ENCODE results near the gene HCN2.
"Not testable (repeated sequence)": the region's sequence is repeated elsewhere in the genome, so short reads cannot be mapped to it uniquely, and the experiment has no call there.

Gene HCN2

DNA sequence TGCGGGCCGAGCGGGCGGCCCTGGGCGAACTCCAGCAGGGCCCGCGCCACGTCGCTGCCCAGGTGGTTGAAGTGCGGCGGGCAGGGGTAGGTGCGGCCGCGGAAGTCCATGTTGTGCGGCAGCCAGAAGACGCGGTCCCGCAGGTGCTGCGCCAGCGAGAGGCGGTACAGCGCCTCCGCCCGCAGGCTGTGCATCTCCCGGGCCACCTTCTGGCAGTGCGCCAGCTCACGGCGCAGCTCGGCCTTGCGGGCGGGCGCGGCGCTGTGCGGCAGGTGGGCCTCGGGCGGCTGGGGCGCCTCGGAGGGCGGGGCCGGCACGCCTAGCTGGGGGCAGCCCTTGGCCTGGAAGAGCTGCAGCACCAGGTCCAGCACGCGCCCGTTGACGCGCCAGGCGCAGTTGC is 31.5 kb downstream of the HCN2 start:
- not testable (repeated sequence) for DNase-seq

GRCh38 chr19:621819-622218 is 32.1 kb downstream of the HCN2 start:
- DNase-seq, result no peak

- no peak for DNase-seq
Measured at GRCh38 chr19:622666-623065, 33.0 kb downstream of the HCN2 start.

DNA sequence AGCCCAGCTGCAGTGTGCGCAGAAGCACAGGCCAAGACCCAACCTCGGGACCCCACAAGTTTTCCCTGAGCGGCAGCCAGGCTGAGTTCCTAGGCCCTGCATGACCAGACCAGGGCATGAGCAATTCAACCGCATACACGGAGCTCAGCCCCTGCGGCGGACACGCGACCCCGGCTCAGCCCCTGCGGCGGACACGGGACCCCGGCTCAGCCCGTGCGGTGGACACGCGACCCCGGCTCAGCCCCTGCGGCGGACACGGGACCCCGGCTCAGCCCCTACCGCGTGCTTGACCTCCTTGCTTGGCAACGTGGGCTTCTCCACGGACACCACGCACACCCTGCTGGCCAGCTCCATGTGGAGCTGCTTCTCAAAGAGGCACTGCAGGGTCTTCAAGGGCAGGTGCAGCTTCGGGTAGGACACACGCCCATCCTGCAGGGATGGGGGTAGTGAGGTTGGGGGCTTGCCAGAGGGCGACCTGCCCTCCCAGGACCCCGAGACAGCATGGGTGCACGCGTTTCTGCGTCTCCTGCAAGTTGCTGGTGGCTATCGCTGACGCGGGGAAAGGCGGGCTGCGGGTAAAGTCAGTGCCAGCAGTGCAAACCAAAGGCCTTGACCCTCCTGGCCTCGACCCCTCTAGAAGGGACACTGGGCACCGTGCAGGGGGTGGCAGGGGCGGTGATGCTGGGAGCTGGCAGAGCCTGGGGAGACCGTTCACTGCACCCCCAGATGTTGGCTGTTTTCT is 33.7 kb downstream of the HCN2 start:
- DNase-seq, result no peak

DNA sequence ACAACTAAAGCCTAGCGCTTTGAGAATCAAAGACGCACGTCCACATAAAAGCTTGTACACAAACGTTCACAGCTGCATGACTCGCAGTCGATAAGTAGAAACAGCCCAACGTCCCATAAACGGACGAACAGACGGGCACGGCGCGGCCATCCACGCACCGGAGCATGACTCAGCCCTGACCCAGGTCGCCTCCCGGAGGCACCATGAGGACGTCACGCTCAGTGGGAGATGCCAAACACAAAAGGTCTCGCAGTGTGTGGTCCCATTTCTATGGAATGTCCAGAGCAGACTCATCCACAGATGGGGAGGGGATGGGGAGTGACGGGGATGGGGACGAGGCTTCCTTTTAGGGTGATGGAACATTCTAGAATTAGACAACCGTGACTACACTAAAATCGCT is 34.3 kb downstream of the HCN2 start:
- DNase-seq, result peak; percentile 93

GRCh38 chr19:624433-625109 is 34.9 kb downstream of the HCN2 start:
- no peak for DNase-seq

- no peak for DNase-seq
Measured at GRCh38 chr19:625257-625656, 35.6 kb downstream of the HCN2 start.

DNA sequence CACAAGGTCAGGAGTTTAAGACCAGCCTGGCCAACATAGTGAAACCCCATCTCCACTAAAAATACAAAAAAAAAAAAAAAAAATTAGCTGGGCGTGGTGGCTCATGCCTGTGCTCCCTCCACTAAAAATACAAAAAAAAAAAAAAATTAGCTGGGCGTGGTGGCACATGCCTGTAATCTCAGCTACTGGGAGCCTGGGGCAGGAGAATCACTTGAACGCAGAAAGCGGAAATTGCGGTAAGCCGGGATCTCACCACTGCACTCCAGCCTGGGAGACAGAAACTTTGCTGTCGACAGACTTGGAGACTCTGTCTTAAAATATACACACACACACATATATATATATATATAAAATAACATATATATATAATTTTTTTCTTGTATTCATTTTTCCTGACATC is 36.9 kb downstream of the HCN2 start:
- not testable (repeated sequence) for DNase-seq

DNA sequence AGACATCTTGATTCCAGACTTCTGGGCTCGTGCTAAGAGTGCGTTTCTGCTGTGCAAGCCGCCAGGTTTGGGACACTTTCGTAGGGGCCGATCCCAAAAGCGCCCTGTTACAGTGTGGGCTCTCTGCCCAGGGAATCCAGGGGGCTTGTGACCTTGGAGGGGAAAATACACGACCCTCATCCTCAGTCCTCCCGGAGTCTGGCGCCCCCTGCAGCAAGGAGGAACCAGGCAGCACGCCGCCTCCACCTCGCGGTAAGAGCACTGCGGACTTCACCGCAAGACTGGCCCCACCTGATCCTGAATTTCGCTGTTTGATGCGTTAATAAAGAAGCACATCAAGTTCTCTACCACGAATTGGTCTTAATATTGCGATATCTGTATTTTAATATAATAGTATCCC is 38.5 kb downstream of the HCN2 start:
- DNase-seq, result no peak

DNA sequence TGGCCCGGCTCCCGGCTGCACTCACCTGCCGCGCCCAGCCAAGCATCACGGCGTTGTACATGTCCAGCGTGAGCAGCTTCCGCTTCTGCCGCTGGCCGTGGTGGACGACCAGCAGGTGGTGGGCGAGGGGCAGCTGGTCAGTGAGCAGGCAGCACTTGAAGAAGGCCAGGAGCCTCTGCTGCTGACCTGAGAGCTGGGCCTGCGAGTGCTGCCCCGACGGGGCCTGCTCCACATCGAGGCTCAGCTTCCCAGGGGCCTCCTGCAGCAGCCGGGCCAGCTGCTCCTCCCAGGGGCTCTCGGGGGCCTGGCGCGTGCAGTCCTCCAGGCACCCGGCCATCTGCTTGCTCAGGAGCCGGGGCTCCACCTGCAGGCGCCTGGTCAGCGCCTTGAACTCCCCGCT is 39.8 kb downstream of the HCN2 start:
- DNase-seq, result not testable (repeated sequence)

- no peak for DNase-seq
Measured at GRCh38 chr19:629961-630714, 40.5 kb downstream of the HCN2 start.

GRCh38 chr19:632579-633067 is 42.9 kb downstream of the HCN2 start:
- peak; percentile 49 for DNase-seq

DNA sequence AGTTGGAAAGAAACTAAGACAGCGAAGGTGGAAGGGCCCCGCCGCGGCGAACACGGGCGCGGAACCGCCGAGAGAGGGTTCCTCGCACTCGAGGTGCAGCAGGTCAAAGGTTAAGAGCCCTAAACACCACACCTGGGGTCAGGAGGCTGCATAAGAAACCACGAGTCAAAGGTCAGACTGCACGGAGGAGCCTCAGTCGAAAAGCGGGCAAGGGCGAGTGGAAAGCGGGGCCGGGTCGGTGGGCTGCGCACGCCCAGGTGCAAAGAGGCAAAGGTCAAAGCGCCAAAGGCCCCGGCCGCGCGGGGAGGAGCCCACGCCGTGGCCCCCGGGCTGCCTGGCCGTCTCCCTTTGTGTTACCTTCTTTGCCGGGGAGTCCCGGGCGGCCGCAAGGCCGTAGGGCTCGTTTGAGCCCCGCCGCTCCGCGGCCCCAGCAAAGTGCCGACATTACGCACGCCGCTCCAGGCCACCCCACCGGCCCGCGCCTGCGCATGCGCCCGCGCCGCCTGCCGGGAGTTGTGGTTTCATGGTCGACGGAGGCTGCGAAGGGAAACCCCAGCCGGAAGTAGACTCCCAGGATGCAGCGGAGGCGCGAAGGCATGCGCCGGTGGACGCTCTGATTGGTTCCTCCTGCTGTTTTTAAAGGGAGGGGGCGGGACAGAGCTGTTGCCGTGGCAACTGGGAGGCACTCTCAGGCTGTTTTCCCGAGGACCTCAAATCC is 43.5 kb downstream of the HCN2 start, which contains the start of gene POLRMT:
Gene POLRMT, minus strand, starts transcription at position 470 of the 718 bp plus-strand sequence. Its CDS starts 25 bp downstream, at position 445.
- peak; percentile 99 for DNase-seq

DNA sequence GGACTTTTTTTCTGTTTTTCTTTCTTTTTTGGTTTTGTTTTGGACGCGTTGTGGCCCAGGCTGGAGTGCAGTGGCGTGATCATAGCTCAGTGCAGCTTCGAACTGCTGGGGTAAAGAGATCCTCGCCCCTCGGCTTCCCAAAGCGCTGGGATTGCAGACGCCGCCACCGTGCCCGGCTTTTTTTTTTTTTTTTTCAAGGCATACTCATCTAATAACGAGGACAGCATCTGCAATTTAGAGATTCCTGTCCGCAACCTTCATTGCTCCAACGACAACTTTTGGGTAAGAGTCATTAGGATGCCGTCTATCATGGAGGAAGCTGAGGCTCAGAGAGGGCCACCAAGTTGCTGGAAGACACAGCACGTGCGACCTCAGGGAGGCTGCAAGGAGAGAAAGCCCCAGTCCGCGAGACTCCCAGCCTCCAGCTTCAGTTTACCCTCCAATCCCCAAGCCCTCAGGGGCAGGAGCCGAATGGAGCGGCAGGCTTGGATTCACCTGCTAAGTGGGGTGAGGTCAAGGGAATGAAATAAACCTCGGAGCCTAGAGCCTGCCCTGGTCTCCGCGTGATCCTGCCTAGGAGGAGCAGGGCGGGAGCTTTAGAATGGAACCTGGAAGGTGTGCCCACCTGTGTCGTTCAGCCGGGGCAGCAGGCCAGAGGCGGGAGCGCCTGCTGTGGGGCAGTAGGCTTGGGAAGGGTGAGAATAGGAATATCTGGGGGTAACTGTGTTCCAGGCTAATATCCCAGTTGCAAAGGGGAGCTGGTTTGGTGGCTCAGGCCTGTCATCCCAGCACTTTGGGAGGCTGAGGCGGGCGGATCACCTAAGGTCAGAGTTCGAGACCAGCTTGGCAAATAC is 44.3 kb downstream of the HCN2 start:
- no peak for DNase-seq

GRCh38 chr19:634975-635652 is 45.4 kb downstream of the HCN2 start:
- no peak for DNase-seq

- no peak for DNase-seq
Measured at GRCh38 chr19:638906-639252, 49.2 kb downstream of the HCN2 start.

- peak; percentile 86 for DNase-seq
Measured at GRCh38 chr19:639253-640160, 49.8 kb downstream of the HCN2 start, which contains the start of gene FGF22. Gene FGF22, plus strand, starts transcription at chr19:639879. Its CDS starts 47 bp downstream, at chr19:639926.

GRCh38 chr19:640161-640558 is 50.5 kb downstream of the HCN2 start:
- DNase-seq, result no peak

DNA sequence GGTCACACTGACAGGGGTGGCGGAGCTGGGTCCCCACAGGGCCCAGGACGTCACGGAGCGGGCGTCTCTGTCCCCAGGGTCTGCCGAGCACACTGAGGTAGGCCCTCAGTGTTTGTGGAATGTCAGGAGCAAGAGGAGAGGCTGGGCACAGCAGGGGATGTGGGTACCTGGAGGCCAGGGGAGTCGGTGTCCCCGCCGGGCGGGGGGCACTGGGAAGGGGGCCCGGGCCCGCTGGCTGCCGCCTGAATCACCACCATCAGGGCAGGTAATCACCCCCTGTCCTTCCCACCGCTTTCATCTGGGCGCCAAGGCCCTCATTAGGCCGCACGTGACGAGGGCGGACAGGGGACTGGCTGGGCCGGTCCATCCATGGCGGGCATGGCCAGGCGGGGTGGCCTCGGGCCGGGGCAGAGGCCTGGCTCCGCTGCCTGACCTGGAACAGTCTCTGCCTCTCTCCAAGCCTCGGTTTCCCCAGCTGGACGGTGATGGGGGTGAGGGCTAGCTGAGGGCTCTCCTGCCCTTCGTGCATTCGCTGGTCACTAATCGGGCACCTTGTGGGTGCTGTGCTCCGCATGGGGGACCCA is 51.0 kb downstream of the HCN2 start:
- no peak for DNase-seq

Measured in fibroblast of skin of scalp (primary cell).